T47D (cell line): ENCODE data around the gene LILRB1.
"Not testable (repeated sequence)": the region's sequence is repeated elsewhere in the genome, so short reads cannot be mapped to it uniquely, and the experiment has no call there.

Source experiments
- DNase-seq, 2 experiments: peaks; one replicate each; pipeline versions ENCODE4 v3.0.0 to v3.0.0-alpha.2; 2011 to 2012; ENCODE audit warnings: low read depth in 1 of 2, low spot score in 1 of 2
- JUND ChIP-seq: IDR thresholded peaks from 2 replicates; pipeline ENCODE4 v1.6.1; 2012; ENCODE audit warnings: low read depth
- in situ Hi-C: cut with HindIII; loops from 2 replicates; pipeline ENCODE4 v1.10.0; 2016; ENCODE audit warnings: low sequenced_read_pairs, low pct_unique_long_range_greater_than_20kb

The LILRB1 gene

GRCh38 chr19:54630262-54630661, at the start of gene LILRB1:
LILRB1 (plus strand) TSS chr19:54630484; CDS start chr19:54631074, 590 bp downstream.
- DNase-seq, in situ Hi-C loops: not testable (repeated sequence)

- in situ Hi-C loops = no loop called here
- TF ChIP-seq JUND = no peak
- no peak for DNase-seq
These were observed 43.9 kb upstream of the LILRB1 start for GRCh38 chr19:54586397-54586796.

GRCh38 chr19:54587026-54587425, 43.3 kb upstream of the LILRB1 start:
- no peak for DNase-seq
- in situ Hi-C loops = no loop called here
- no peak for TF ChIP-seq JUND

GRCh38 chr19:54593445-54593844, 36.8 kb upstream of the LILRB1 start, which contains the start of gene LILRA1:
LILRA1 (plus strand) TSS chr19:54593632; CDS start chr19:54594245, 613 bp downstream.
- in situ Hi-C loops, DNase-seq: not testable (repeated sequence)

GRCh38 chr19:54593931-54594626, 36.2 kb upstream of the LILRB1 start:
- DNase-seq, in situ Hi-C loops: not testable (repeated sequence)

GRCh38 chr19:54594737-54595136, 35.5 kb upstream of the LILRB1 start:
- TF ChIP-seq JUND = no peak
- in situ Hi-C loops = no loop called here
- DNase-seq = no peak

- DNase-seq, in situ Hi-C loops: not testable (repeated sequence)
These were observed 34.4 kb upstream of the LILRB1 start for GRCh38 chr19:54595680-54596436.

- no peak for DNase-seq
- in situ Hi-C loops = no loop called here
- no peak for TF ChIP-seq JUND
These were observed 30.1 kb upstream of the LILRB1 start for GRCh38 chr19:54600212-54600611.

- in situ Hi-C loops = no loop called here
- no peak for DNase-seq
- no peak for TF ChIP-seq JUND
These were observed 24.1 kb upstream of the LILRB1 start for GRCh38 chr19:54606230-54606629.

- no peak for TF ChIP-seq JUND
- no peak for DNase-seq
- in situ Hi-C loops = no loop called here
These were observed 23.1 kb upstream of the LILRB1 start for GRCh38 chr19:54606891-54607784.

- no peak for DNase-seq
- in situ Hi-C loops = no loop called here
- TF ChIP-seq JUND = no peak
These were observed 22.5 kb upstream of the LILRB1 start for GRCh38 chr19:54607785-54608150.

- no peak for DNase-seq
- TF ChIP-seq JUND = no peak
- in situ Hi-C loops = no loop called here
These were observed 22.1 kb upstream of the LILRB1 start for GRCh38 chr19:54608205-54608604.

GRCh38 chr19:54608792-54609191, 21.5 kb upstream of the LILRB1 start:
- TF ChIP-seq JUND = no peak
- in situ Hi-C loops = no loop called here
- no peak for DNase-seq
